Mesendoderm (in vitro differentiated cells): ENCODE measurements around the gene RASSF7.

Experiments used
- DNase-seq: peaks from one replicate; pipeline ENCODE4 v3.0.0; 2013
- H2AK5ac ChIP-seq: 2 replicates; pipeline ENCODE4 v1.6.1; 2013; ENCODE audit warnings: low read length, inconsistent platforms
- H2BK120ac ChIP-seq: 2 replicates; pipeline ENCODE4 v1.6.1; 2013; ENCODE audit warnings: low read depth, mild to moderate bottlenecking, low read length, moderate library complexity, mixed read lengths
- H2BK15ac ChIP-seq: replicated peaks from 2 replicates; pipeline ENCODE4 v1.6.1; 2013; ENCODE audit warnings: low read depth, mild to moderate bottlenecking, moderate library complexity
- H2BK5ac ChIP-seq: 2 replicates; pipeline ENCODE4 v1.6.1; 2013; ENCODE audit warnings: low read length, inconsistent platforms
- H3K18ac ChIP-seq: 2 replicates; pipeline ENCODE4 v1.6.1; 2013; ENCODE audit warnings: mild to moderate bottlenecking, low read length, mixed read lengths
- H3K23ac ChIP-seq: one replicate; pipeline ENCODE4 v1.6.1; 2013; ENCODE audit warnings: low read length
- H3K27ac ChIP-seq: 2 replicates; pipeline ENCODE4 v1.5.1; 2013; ENCODE audit warnings: low read depth, mild to moderate bottlenecking, inconsistent platforms, low read length, moderate library complexity
- H3K27me3 ChIP-seq: 2 replicates; pipeline ENCODE4 v1.6.1; 2013; ENCODE audit warnings: low read length, control low read depth, mild to moderate bottlenecking, inconsistent platforms; ENCODE audit not compliant: insufficient read depth, poor library complexity
- H3K36me3 ChIP-seq: 2 replicates; pipeline ENCODE4 v1.6.1; 2013; ENCODE audit warnings: low read length, inconsistent platforms; ENCODE audit not compliant: control insufficient read depth, insufficient read depth
- H3K4ac ChIP-seq: one replicate; pipeline ENCODE4 v1.6.1; 2013; ENCODE audit warnings: low read depth, mild to moderate bottlenecking, low read length, moderate library complexity
- H3K4me1 ChIP-seq: 2 replicates; pipeline ENCODE4 v1.6.1; 2013; ENCODE audit warnings: low read depth, low read length, inconsistent platforms; ENCODE audit not compliant: control insufficient read depth
- H3K4me2 ChIP-seq: 2 replicates; pipeline ENCODE4 v1.6.1; 2013; ENCODE audit warnings: low read length
- H3K4me3 ChIP-seq: 2 replicates; pipeline ENCODE4 v1.5.1; 2013; ENCODE audit warnings: mild to moderate bottlenecking, low read length
- H3K56ac ChIP-seq: one replicate; pipeline ENCODE4 v1.6.1; 2013; ENCODE audit warnings: low read length
- H3K79me1 ChIP-seq: 2 replicates; pipeline ENCODE4 v1.6.1; 2013; ENCODE audit warnings: low read length, inconsistent platforms
- H3K79me2 ChIP-seq: 2 replicates; pipeline ENCODE4 v1.6.1; 2013; ENCODE audit warnings: mild to moderate bottlenecking, low read length; ENCODE audit not compliant: control insufficient read depth, insufficient read depth
- H3K9ac ChIP-seq: 2 replicates; pipeline ENCODE4 v1.6.1; 2013; ENCODE audit warnings: low read length, inconsistent platforms
- H4K5ac ChIP-seq: one replicate; pipeline ENCODE4 v1.6.1; 2013; ENCODE audit warnings: low read length
- H4K8ac ChIP-seq: one replicate; pipeline ENCODE4 v1.6.1; 2013; ENCODE audit warnings: low read depth, mild to moderate bottlenecking, control low read depth, low read length, moderate library complexity
- WGBS: extraction: QIAGEN DNeasy Blood & Tissue Kit; methylation state at CpG from one replicate; pipeline ENCODE4 v1.1.7; 2013; ENCODE audit warnings: low lambda C conversion rate, missing lambda C conversion rate; ENCODE audit not compliant: insufficient coverage; ENCODE audit errors: extremely low coverage; 5-methylcytosine and 5-hydroxymethylcytosine counted together

Gene RASSF7

DNA sequence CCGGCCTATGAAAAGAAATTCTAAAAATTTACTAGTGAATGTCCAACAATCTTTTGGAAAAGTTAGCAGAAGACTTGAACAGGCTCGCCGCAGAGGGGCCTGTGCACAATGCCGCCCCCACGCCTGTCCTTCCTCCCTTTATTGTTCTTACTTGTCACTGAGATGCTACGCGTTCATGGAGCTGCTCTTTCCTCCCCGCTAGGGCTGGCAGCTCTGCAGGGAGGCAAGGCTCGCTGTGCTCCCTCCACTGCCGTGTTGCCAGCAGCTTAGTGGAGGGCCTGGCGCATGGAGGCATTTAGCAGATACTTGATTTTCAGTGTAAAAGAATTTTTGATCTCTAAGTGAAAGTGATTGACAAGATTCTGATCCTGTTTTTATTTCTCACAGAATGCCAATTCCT, 30.2 kb downstream of the RASSF7 start:
- Histone ChIP-seq H3K4me1 (no peaks in the 10 kb centered on the region), H3K18ac (no peak overlapping the region), H3K79me2 (no peaks in the 10 kb centered on the region), H3K56ac (no peak overlapping the region), H2BK120ac (no peak overlapping the region), H3K4me3 (no peak overlapping the region), H3K27me3 (no peaks in the 10 kb centered on the region), H3K4ac (no peak overlapping the region), H4K5ac (no peak overlapping the region), H3K9ac (no peak overlapping the region), H3K4me2 (no peak overlapping the region), H2BK15ac (no peak overlapping the region), H4K8ac (no peak overlapping the region), H2AK5ac (no peak overlapping the region), H2BK5ac (no peak overlapping the region), H3K36me3 (peaks cover 38% of the 10 kb centered on the region), H3K79me1 (peaks cover 12% of the 10 kb centered on the region), H3K23ac (no peak overlapping the region), H3K27ac (no peak overlapping the region)
- no CpG with 5 or more reads among the region's 11 CpGs for WGBS
- DNase-seq = no peak

DNA sequence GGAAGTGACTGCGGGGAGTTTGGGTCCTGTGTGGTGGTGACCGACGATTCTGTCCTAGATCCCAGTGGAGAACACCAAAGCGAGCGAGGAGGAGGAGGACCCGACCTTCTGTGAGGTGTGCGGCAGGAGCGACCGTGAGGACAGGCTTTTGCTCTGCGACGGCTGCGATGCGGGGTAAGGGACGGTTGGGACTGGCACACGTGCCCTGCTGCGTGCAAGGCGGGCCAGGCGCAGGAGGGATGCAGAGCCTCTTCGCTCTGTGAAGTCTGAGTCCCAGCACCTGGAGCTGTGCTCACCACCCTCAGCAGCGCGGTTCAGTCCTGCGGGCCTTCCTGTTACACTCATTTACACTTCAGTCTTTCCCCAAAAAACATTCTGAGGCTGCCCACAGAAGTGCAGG, 31.7 kb downstream of the RASSF7 start:
- Histone ChIP-seq H3K79me1 (peaks cover 11% of the 10 kb centered on the region), H2BK120ac (no peak overlapping the region), H3K4me3 (no peak overlapping the region), H2BK15ac (no peak overlapping the region), H3K23ac (no peak overlapping the region), H3K9ac (no peak overlapping the region), H3K79me2 (no peaks in the 10 kb centered on the region), H3K27ac (no peak overlapping the region), H3K18ac (no peak overlapping the region), H4K8ac (no peak overlapping the region), H3K4me2 (no peak overlapping the region), H4K5ac (no peak overlapping the region), H3K4me1 (no peaks in the 10 kb centered on the region), H2BK5ac (no peak overlapping the region), H3K4ac (no peak overlapping the region), H3K27me3 (no peaks in the 10 kb centered on the region), H3K56ac (no peak overlapping the region), H2AK5ac (no peak overlapping the region), H3K36me3 (peaks cover 39% of the 10 kb centered on the region)
- no peak for DNase-seq
- WGBS = no CpG with 5 or more reads among the region's 22 CpGs

DNA sequence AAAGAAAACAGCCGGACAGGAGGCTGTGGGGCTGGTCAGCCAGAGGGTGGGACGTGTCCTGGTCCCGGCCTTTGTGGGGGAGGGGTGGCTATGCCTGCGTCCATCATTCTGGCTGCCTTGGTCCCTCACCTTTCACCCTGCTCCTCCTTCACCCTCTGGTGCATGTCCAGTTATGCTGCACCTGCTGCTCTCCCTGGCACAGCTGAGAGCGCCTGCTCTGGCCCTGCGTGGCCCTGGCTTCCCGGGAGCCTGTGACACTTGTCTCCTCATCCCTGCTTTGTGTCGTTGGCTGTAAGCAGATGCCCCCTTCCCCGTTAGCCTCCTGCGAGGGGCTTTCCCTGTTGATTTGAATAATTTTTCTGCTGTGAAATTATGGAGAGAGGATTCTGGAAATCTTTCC, 32.1 kb downstream of the RASSF7 start:
- no peaks in the 10 kb centered on the region for H3K79me2 ChIP-seq
- H3K36me3 ChIP-seq = peaks cover 38% of the 10 kb centered on the region
- H2BK5ac ChIP-seq = no peak overlapping the region
- no peak overlapping the region for H3K56ac ChIP-seq
- no peak overlapping the region for H3K23ac ChIP-seq
- no peak overlapping the region for H3K4ac ChIP-seq
- no peak overlapping the region for H2BK15ac ChIP-seq
- H3K4me3 ChIP-seq = no peak overlapping the region
- H2AK5ac ChIP-seq = no peak overlapping the region
- DNase-seq = no peak
- no CpG with 5 or more reads among the region's 10 CpGs for WGBS
- H3K18ac ChIP-seq = no peak overlapping the region
- no peak overlapping the region for H3K9ac ChIP-seq
- H3K27ac ChIP-seq = no peak overlapping the region
- no peaks in the 10 kb centered on the region for H3K27me3 ChIP-seq
- H4K5ac ChIP-seq = no peak overlapping the region
- H4K8ac ChIP-seq = no peak overlapping the region
- H3K79me1 ChIP-seq = peaks cover 11% of the 10 kb centered on the region
- H3K4me1 ChIP-seq = no peaks in the 10 kb centered on the region
- no peak overlapping the region for H3K4me2 ChIP-seq
- H2BK120ac ChIP-seq = no peak overlapping the region

DNA sequence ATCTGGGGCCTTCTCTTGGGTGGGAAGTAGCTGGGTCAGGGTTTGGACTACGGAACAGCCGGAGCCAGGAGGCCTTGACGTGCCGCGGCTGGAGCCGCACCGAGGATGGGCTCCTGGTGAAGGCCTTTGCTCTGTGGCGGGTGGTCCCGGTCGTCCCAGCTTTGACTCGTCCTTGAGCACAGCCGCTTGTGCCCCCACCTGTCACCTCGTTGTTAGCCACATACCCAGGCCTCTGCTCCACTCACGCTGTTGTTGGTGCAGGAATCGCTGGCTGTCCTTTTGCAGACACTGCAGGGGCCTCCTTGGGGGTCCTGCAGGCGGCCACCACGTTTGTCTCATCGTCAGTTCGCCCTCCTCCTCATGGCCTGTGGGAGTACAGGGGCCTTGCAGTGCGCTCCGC, 32.6 kb downstream of the RASSF7 start:
- Histone ChIP-seq H3K56ac (no peak overlapping the region), H3K36me3 (peaks cover 36% of the 10 kb centered on the region), H2BK15ac (no peak overlapping the region), H3K9ac (no peak overlapping the region), H3K23ac (no peak overlapping the region), H3K4ac (no peak overlapping the region), H3K79me2 (no peaks in the 10 kb centered on the region), H3K4me2 (no peak overlapping the region), H3K4me3 (no peak overlapping the region), H2BK5ac (no peak overlapping the region), H2AK5ac (no peak overlapping the region), H4K5ac (no peak overlapping the region), H3K18ac (no peak overlapping the region), H3K4me1 (no peaks in the 10 kb centered on the region), H3K27ac (no peak overlapping the region), H4K8ac (no peak overlapping the region), H3K27me3 (no peaks in the 10 kb centered on the region), H2BK120ac (no peak overlapping the region), H3K79me1 (peaks cover 9% of the 10 kb centered on the region)
- DNase-seq = no peak
- no CpG with 5 or more reads among the region's 21 CpGs for WGBS

DNA sequence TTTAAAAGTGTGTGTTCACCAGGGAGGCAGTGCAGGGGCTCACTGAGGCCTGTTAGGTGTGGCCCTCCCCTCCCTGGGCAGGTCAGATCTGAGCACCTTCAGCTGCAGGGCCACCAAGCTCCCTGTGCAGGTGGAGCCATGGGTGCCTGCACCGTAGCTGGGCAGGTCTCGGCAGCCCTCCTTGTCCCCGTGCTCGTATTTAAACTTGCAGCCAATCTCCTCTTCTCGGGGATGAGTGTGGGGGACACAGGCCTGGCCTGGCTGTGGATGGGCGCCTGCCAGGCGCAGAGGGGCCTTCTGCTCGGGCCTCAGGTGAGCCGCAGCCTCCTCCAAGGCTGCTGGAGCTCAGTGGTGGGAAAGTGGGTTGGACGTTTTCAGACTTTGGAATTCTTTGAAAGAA, 34.6 kb downstream of the RASSF7 start:
- Histone ChIP-seq H3K4me3 (no peak overlapping the region), H4K8ac (no peak overlapping the region), H2AK5ac (no peak overlapping the region), H3K36me3 (peaks cover 34% of the 10 kb centered on the region), H3K79me2 (no peaks in the 10 kb centered on the region), H3K9ac (no peak overlapping the region), H4K5ac (no peak overlapping the region), H3K18ac (no peak overlapping the region), H3K23ac (no peak overlapping the region), H2BK15ac (no peak overlapping the region), H3K4me2 (no peak overlapping the region), H3K4ac (no peak overlapping the region), H3K27me3 (no peaks in the 10 kb centered on the region), H3K79me1 (peaks cover 5% of the 10 kb centered on the region), H3K4me1 (no peaks in the 10 kb centered on the region), H2BK5ac (no peak overlapping the region), H2BK120ac (no peak overlapping the region), H3K27ac (no peak overlapping the region), H3K56ac (no peak overlapping the region)
- DNase-seq = no peak
- no CpG with 5 or more reads among the region's 10 CpGs for WGBS

DNA sequence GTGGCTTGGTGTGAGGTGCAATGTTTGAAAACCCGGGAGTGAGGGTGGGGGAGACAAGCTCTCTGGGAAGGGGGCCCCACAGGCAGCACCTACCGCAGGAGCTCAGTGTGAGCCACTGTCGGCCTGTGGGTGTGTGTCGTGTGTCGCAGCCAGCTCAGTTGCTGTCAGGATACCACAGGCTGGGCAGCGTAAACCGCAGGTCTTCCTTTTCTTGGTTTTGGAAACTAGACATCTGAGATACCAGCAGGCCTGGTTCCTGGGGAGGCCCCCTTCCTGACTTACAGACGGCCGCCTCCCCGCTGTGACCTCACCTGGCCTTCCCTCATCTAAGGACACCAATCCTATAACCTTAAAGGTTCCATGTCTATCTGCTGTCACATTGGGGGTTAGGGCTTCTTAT, 35.6 kb downstream of the RASSF7 start:
- Histone ChIP-seq H3K18ac (no peak overlapping the region), H3K23ac (no peak overlapping the region)
- WGBS = no CpG with 5 or more reads among the region's 10 CpGs

More for the DNA sequence above, 35.6 kb downstream of the RASSF7 start:
- Histone ChIP-seq H3K4ac (no peak overlapping the region), H3K4me3 (no peak overlapping the region), H3K9ac (no peak overlapping the region), H3K79me2 (no peaks in the 10 kb centered on the region), H2AK5ac (no peak overlapping the region), H3K27me3 (no peaks in the 10 kb centered on the region), H3K4me1 (no peaks in the 10 kb centered on the region), H2BK5ac (no peak overlapping the region), H3K79me1 (peaks cover 5% of the 10 kb centered on the region), H4K5ac (no peak overlapping the region), H3K4me2 (no peak overlapping the region), H2BK15ac (no peak overlapping the region), H3K56ac (no peak overlapping the region), H3K27ac (no peak overlapping the region), H2BK120ac (no peak overlapping the region), H4K8ac (no peak overlapping the region), H3K36me3 (peaks cover 34% of the 10 kb centered on the region)
- DNase-seq = no peak
